HEK293 (cell line): ENCODE data around the gene BORCS5.
A peak's percentile ranks its signal among the peaks of the same experiment; 100 is the strongest.

Experiments
- CTCF ChIA-PET: fragments of 350-600 bp; formaldehyde crosslinking; extraction: SDS; loops from one replicate; lab custom pipeline; 2021; ENCODE audit warnings: antibody characterized with exemption; lab: Yijun Ruan, JAX
- POLR2A ChIA-PET: fragments of 300-600 bp; formaldehyde crosslinking; extraction: SDS; loops from one replicate; lab custom pipeline; 2020; ENCODE audit warnings: antibody characterized with exemption, inconsistent platforms; lab: Yijun Ruan, JAX
- H3K27ac ChIP-seq: fragments of 200-500 bp; sonication (Bioruptor generic); 2 replicates; pipeline ENCODE4 v1.5.1; 2014; ENCODE audit warnings: low read depth, low read length, control low read depth, inconsistent platforms; ENCODE audit errors: extremely low read depth
- H3K36me3 ChIP-seq, 2 experiments: fragments of 200-500 bp in 1 of 2; sonication (Bioruptor generic) in 1 of 2; 1 replicate in 1 of 2; 2 replicates in 1 of 2; pipeline ENCODE4 v1.5.1; 2014 to 2017; ENCODE audit warnings: inconsistent platforms in 2 of 2, low read length in 2 of 2; ENCODE audit not compliant: control insufficient read depth in 2 of 2, insufficient read depth in 1 of 2
- H3K4me1 ChIP-seq: fragments of 200-500 bp; sonication (Bioruptor generic); 2 replicates; pipeline ENCODE4 v1.5.1; 2014; ENCODE audit warnings: mild to moderate bottlenecking, low read length, inconsistent platforms; ENCODE audit not compliant: control insufficient read depth, insufficient read depth
- H3K4me3 ChIP-seq: 2 replicates; pipeline ENCODE4 v1.5.1; 2011; ENCODE audit warnings: low read depth, mild to moderate bottlenecking, control low read depth, low read length, moderate library complexity
- H3K9me3 ChIP-seq: fragments of 200-500 bp; sonication (Bioruptor generic); 2 replicates; pipeline ENCODE4 v1.5.1; 2014; ENCODE audit warnings: low read depth, low read length, inconsistent platforms; ENCODE audit not compliant: control insufficient read depth, insufficient read depth
- BCL6B ChIP-seq: fragments of 450-650 bp; formaldehyde crosslinking; IDR thresholded peaks from 2 replicates; pipeline ENCODE4 v1.5.1; 2017; ENCODE audit warnings: missing biosample characterization, missing genetic modification characterization
- ELK4 ChIP-seq: IDR thresholded peaks from 2 replicates; pipeline ENCODE4 v1.6.1; 2011; ENCODE audit warnings: mild to moderate bottlenecking, low read depth, low read length, borderline replicate concordance
- FEZF1 ChIP-seq: fragments of 450-650 bp; formaldehyde crosslinking; IDR thresholded peaks from 2 replicates; pipeline ENCODE4 v1.5.1; 2016; ENCODE audit warnings: missing biosample characterization, missing genetic modification characterization
- GFI1B ChIP-seq: fragments of 450-650 bp; formaldehyde crosslinking; IDR thresholded peaks from 2 replicates; pipeline ENCODE4 v1.5.1; 2016; ENCODE audit warnings: missing biosample characterization, missing genetic modification characterization
- HOXA7 ChIP-seq: sonication (generic); formaldehyde crosslinking; IDR thresholded peaks from 2 replicates; pipeline ENCODE4 v1.8.1; 2022; ENCODE audit warnings: missing genetic modification reagents, borderline replicate concordance
- MEIS1 ChIP-seq: sonication (generic); formaldehyde crosslinking; IDR thresholded peaks from 2 replicates; pipeline ENCODE4 v1.8.1; 2022; ENCODE audit warnings: missing genetic modification reagents, mild to moderate bottlenecking, borderline replicate concordance
- PRDM10 ChIP-seq: fragments of 450-650 bp; formaldehyde crosslinking; IDR thresholded peaks from 2 replicates; pipeline ENCODE4 v1.5.1; 2016; ENCODE audit warnings: missing biosample characterization, missing genetic modification characterization
- PRDM6 ChIP-seq: fragments of 450-650 bp; formaldehyde crosslinking; IDR thresholded peaks from 2 replicates; pipeline ENCODE4 v1.5.1; 2017; ENCODE audit warnings: missing biosample characterization, missing genetic modification characterization
- RBAK ChIP-seq: fragments of 450-650 bp; formaldehyde crosslinking; IDR thresholded peaks from 2 replicates; pipeline ENCODE4 v1.5.1; 2016; ENCODE audit warnings: missing biosample characterization, missing genetic modification characterization
- SETDB1 ChIP-seq: IDR thresholded peaks from one replicate; pipeline ENCODE4 v1.6.1; 2017; ENCODE audit warnings: mild to moderate bottlenecking, low read length, moderate library complexity, mixed read lengths; ENCODE audit not compliant: insufficient read length
- SP7 ChIP-seq: fragments of 450-650 bp; formaldehyde crosslinking; IDR thresholded peaks from 2 replicates; pipeline ENCODE4 v1.5.1; 2016; ENCODE audit warnings: missing biosample characterization, missing genetic modification characterization
- ZBTB7A ChIP-seq: fragments of 450-650 bp; formaldehyde crosslinking; IDR thresholded peaks from 2 replicates; pipeline ENCODE4 v1.5.1; 2016; ENCODE audit warnings: low read depth, missing biosample characterization, missing genetic modification characterization
- ZFHX2 ChIP-seq: fragments of 450-650 bp; formaldehyde crosslinking; conservative IDR thresholded peaks from 2 replicates; pipeline ENCODE4 v1.5.1; 2016; ENCODE audit warnings: missing biosample characterization, missing genetic modification characterization
- ZFP69B ChIP-seq: fragments of 450-650 bp; formaldehyde crosslinking; IDR thresholded peaks from 2 replicates; pipeline ENCODE4 v1.5.1; 2016; ENCODE audit warnings: missing biosample characterization, missing genetic modification characterization
- ZNF157 ChIP-seq: fragments of 450-650 bp; formaldehyde crosslinking; IDR thresholded peaks from 2 replicates; pipeline ENCODE4 v1.5.1; 2016; ENCODE audit warnings: missing biosample characterization, missing genetic modification characterization
- ZNF19 ChIP-seq: fragments of 450-650 bp; formaldehyde crosslinking; IDR thresholded peaks from 2 replicates; pipeline ENCODE4; 2016; ENCODE audit warnings: missing biosample characterization, missing genetic modification characterization, low read depth
- ZNF211 ChIP-seq: fragments of 450-650 bp; formaldehyde crosslinking; IDR thresholded peaks from 2 replicates; pipeline ENCODE4 v1.5.1; 2016; ENCODE audit warnings: low read depth, missing biosample characterization, missing genetic modification characterization
- ZNF26 ChIP-seq: fragments of 450-650 bp; formaldehyde crosslinking; IDR thresholded peaks from 2 replicates; pipeline ENCODE4 v1.5.1; 2016; ENCODE audit warnings: missing biosample characterization, missing genetic modification characterization
- ZNF266 ChIP-seq: fragments of 450-650 bp; formaldehyde crosslinking; IDR thresholded peaks from 2 replicates; pipeline ENCODE4 v1.5.1; 2016; ENCODE audit warnings: missing biosample characterization, missing genetic modification characterization, low read depth
- ZNF335 ChIP-seq: fragments of 450-650 bp; formaldehyde crosslinking; conservative IDR thresholded peaks from 2 replicates; pipeline ENCODE4 v1.5.1; 2016; ENCODE audit warnings: missing biosample characterization, missing genetic modification characterization
- ZNF473 ChIP-seq: fragments of 450-650 bp; formaldehyde crosslinking; IDR thresholded peaks from 2 replicates; pipeline ENCODE4 v1.5.1; 2017; ENCODE audit warnings: missing biosample characterization, missing genetic modification characterization
- ZNF555 ChIP-seq: fragments of 450-650 bp; formaldehyde crosslinking; conservative IDR thresholded peaks from 2 replicates; pipeline ENCODE4 v1.5.1; 2017; ENCODE audit warnings: missing biosample characterization, mild to moderate bottlenecking, missing genetic modification characterization, inconsistent platforms
- ZNF600 ChIP-seq: fragments of 450-650 bp; formaldehyde crosslinking; IDR thresholded peaks from 2 replicates; pipeline ENCODE4 v1.5.1; 2016; ENCODE audit warnings: missing biosample characterization, missing genetic modification characterization
- ZNF623 ChIP-seq: fragments of 450-650 bp; formaldehyde crosslinking; IDR thresholded peaks from 2 replicates; pipeline ENCODE4 v1.5.1; 2016; ENCODE audit warnings: missing biosample characterization, missing genetic modification characterization
- ZSCAN30 ChIP-seq: fragments of 450-650 bp; IDR thresholded peaks from 2 replicates; pipeline ENCODE4 v1.5.1; 2018; ENCODE audit warnings: missing biosample characterization, mild to moderate bottlenecking, missing genetic modification characterization, moderate library complexity
- ZSCAN4 ChIP-seq: fragments of 450-650 bp; formaldehyde crosslinking; IDR thresholded peaks from 2 replicates; pipeline ENCODE4 v1.5.1; 2017; ENCODE audit warnings: missing biosample characterization, missing genetic modification characterization
- ZXDB ChIP-seq: fragments of 450-650 bp; formaldehyde crosslinking; IDR thresholded peaks from 2 replicates; pipeline ENCODE4 v1.5.1; 2016; ENCODE audit warnings: missing biosample characterization, missing genetic modification characterization

The BORCS5 gene

GRCh38 chr12:12333407-12334366 lies 23.2 kb upstream of the BORCS5 start:
- ChIA-PET POLR2A (interaction anchor here (1.3 kb wide), 1 partner anchor 16 kb away, joined by 4 read pairs; the partner anchor contains the start of gene MANSC1), CTCF (interaction anchor here (0.6 to 3.4 kb wide), 16 partner anchors 7 to 524 kb away, joined by 3 to 25 read pairs (median 6); no protein-coding TSS in a partner anchor)
- no peaks in the 10 kb centered on the region; a peak in 1 of 3 replicates for H3K36me3 ChIP-seq
- H3K4me1 ChIP-seq, result peaks cover 10% of the 10 kb centered on the region
- H3K4me3 ChIP-seq, result no peak overlapping the region
- peak overlapping the region; percentile 73 for H3K27ac ChIP-seq
- no peaks in the 10 kb centered on the region for H3K9me3 ChIP-seq
- TF ChIP-seq ZNF26 (tag by site-specific recombination) (no peak), ZNF623 (tag by site-specific recombination) (no peak), PRDM6 (tag by site-specific recombination) (peak; percentile 63), ZXDB (tag by site-specific recombination) (peak; percentile 80), SETDB1 (no peak), ZNF555 (tag by site-specific recombination) (no peak), FEZF1 (tag by site-specific recombination) (peak; percentile 78), ZFP69B (no peak), ZNF473 (tag by site-specific recombination) (no peak), ZNF335 (tag by site-specific recombination) (0 out of 2 replicates have a peak, but pooled peaks have one; percentile 32), HOXA7 (CRISPR knock-in tag) (no peak), MEIS1 (CRISPR knock-in tag) (no peak), GFI1B (tag by site-specific recombination) (peak; percentile 65), ELK4 (no peak), ZBTB7A (tag by site-specific recombination) (no peak), PRDM10 (tag by site-specific recombination) (peak; percentile 72), ZNF600 (no peak), ZNF266 (no peak), RBAK (tag by site-specific recombination) (no peak), ZFHX2 (tag by site-specific recombination) (peak; percentile 62; the same call in 1 of the 2 replicates), ZNF157 (tag by site-specific recombination) (no peak), ZSCAN4 (tag by site-specific recombination) (no peak), ZSCAN30 (no peak), ZNF211 (no peak), BCL6B (tag by site-specific recombination) (no peak), SP7 (tag by site-specific recombination) (peak; percentile 78), ZNF19 (no peak)
